GM10847 (cell line): ENCODE measurements around the gene NRP1.

Experiments
- POLR2A ChIP-seq: IDR thresholded peaks from 2 replicates; pipeline ENCODE4 v1.6.1; 2011; ENCODE audit not compliant: insufficient read length; ENCODE audit errors: extremely low read depth

Gene NRP1

GRCh38 chr10:33353334-33353733, 18.9 kb upstream of the NRP1 start:
- TF ChIP-seq POLR2A, result no peak

GRCh38 chr10:33352615-33353014, 18.1 kb upstream of the NRP1 start:
- TF ChIP-seq POLR2A, result no peak

- no peak for TF ChIP-seq POLR2A
These were observed 17.7 kb upstream of the NRP1 start for GRCh38 chr10:33352175-33352574.

GRCh38 chr10:33350041-33350440, 15.6 kb upstream of the NRP1 start:
- no peak for TF ChIP-seq POLR2A

GRCh38 chr10:33349268-33349667, 14.8 kb upstream of the NRP1 start:
- no peak for TF ChIP-seq POLR2A

- no peak for TF ChIP-seq POLR2A
These were observed 12.7 kb upstream of the NRP1 start for GRCh38 chr10:33347211-33347610.

GRCh38 chr10:33345236-33345635, 10.8 kb upstream of the NRP1 start:
- TF ChIP-seq POLR2A, result no peak

- no peak for TF ChIP-seq POLR2A
These were observed 10.2 kb upstream of the NRP1 start for GRCh38 chr10:33344676-33345075.

GRCh38 chr10:33341637-33342036, 7.2 kb upstream of the NRP1 start:
- TF ChIP-seq POLR2A, result no peak

GRCh38 chr10:33337326-33337957, 3.0 kb upstream of the NRP1 start:
- no peak for TF ChIP-seq POLR2A

GRCh38 chr10:33336582-33337325, 2.3 kb upstream of the NRP1 start:
- TF ChIP-seq POLR2A, result no peak

GRCh38 chr10:33335801-33336581, 1.5 kb upstream of the NRP1 start:
- no peak for TF ChIP-seq POLR2A

- no peak for TF ChIP-seq POLR2A
These were observed 1.0 kb upstream of the NRP1 start for GRCh38 chr10:33335551-33335800.

- no peak for TF ChIP-seq POLR2A
These were observed 511 bp upstream of the NRP1 start for GRCh38 chr10:33334805-33335550.

GRCh38 chr10:33333260-33334101, 986 bp downstream of the NRP1 start:
- TF ChIP-seq POLR2A, result no peak
